H1 (cell line): ENCODE data around the gene INHBC. TPM values are rescaled to one million over a fixed set of nuclear protein-coding genes. Genes with fewer than 3 reads are reported as not detected.

Experiments
- CTCF ChIA-PET: fragments of 300-600 bp; sonication (Branson Sonifier 250); formaldehyde crosslinking; loops from one replicate; lab custom pipeline; 2021; ENCODE audit not compliant: partially characterized antibody; lab: Charles Lee
- POLR2A ChIA-PET: fragments of 300-600 bp; sonication (Branson Sonifier 250); formaldehyde crosslinking; loops from one replicate; lab custom pipeline; 2021; ENCODE audit warnings: inconsistent platforms; ENCODE audit not compliant: partially characterized antibody; lab: Charles Lee
- DNase-seq, 2 experiments: peaks; one replicate each; pipeline versions ENCODE4 v3.0.0 to v3.0.0-alpha.2; 2010 to 2022; ENCODE audit warnings: low spot score in 2 of 2, low read depth in 1 of 2, mixed read lengths in 1 of 2
- FAIRE-seq: peaks from 2 replicates; lab custom pipeline; 2011; peaks lifted over from hg19 to GRCh38; lab: Jason Lieb, UNC
- H2AFZ ChIP-seq: 2 replicates; pipeline ENCODE4 v1.8.1; 2012; ENCODE audit warnings: low read length, inconsistent platforms
- H2AK5ac ChIP-seq: 2 replicates; pipeline ENCODE4 v1.6.1; 2013; ENCODE audit warnings: low read depth, low read length
- H2BK120ac ChIP-seq: replicated peaks from 2 replicates; pipeline ENCODE3; 2013; ENCODE audit warnings: low read depth, low read length, inconsistent platforms
- H2BK12ac ChIP-seq: 2 replicates; pipeline ENCODE4 v1.6.1; 2013; ENCODE audit warnings: low read depth, low read length
- H2BK15ac ChIP-seq: 2 replicates; pipeline ENCODE4 v1.6.1; 2013; ENCODE audit warnings: low read length
- H2BK20ac ChIP-seq: 2 replicates; pipeline ENCODE4 v1.6.1; 2013; ENCODE audit warnings: low read length
- H2BK5ac ChIP-seq: 2 replicates; pipeline ENCODE4 v1.6.1; 2013; ENCODE audit warnings: low read depth, low read length
- H3K14ac ChIP-seq: 2 replicates; pipeline ENCODE4 v1.6.1; 2013; ENCODE audit warnings: inconsistent platforms; ENCODE audit not compliant: insufficient read length
- H3K18ac ChIP-seq: 2 replicates; pipeline ENCODE4 v1.6.1; 2013; ENCODE audit warnings: low read length; ENCODE audit errors: extremely low read depth
- H3K23ac ChIP-seq: 2 replicates; pipeline ENCODE4 v1.6.1; 2013; ENCODE audit warnings: inconsistent platforms; ENCODE audit not compliant: insufficient read length
- H3K23me2 ChIP-seq: 2 replicates; pipeline ENCODE4 v1.6.1; 2013; ENCODE audit warnings: low read depth, low read length
- H3K27ac ChIP-seq: 2 replicates; pipeline ENCODE4 v1.6.1; 2011; ENCODE audit warnings: low read depth, low read length, inconsistent platforms
- H3K27me3 ChIP-seq, 4 experiments: replicated peaks in 1 of 4; 1 replicate in 1 of 4; 2 replicates in 3 of 4; pipeline versions ENCODE4 v1.6.1 to v1.8.1; 2011 to 2013; ENCODE audit warnings: low read length in 3 of 4, mild to moderate bottlenecking in 3 of 4, inconsistent platforms in 2 of 4, mixed read lengths in 2 of 4, moderate library complexity in 1 of 4; ENCODE audit not compliant: control insufficient read depth in 3 of 4, insufficient read depth in 3 of 4; ENCODE audit errors: extremely low read depth in 1 of 4
- H3K36me3 ChIP-seq, 4 experiments: 2 replicates each; pipeline versions ENCODE4 v1.6.1 to v1.8.1; 2011 to 2013; ENCODE audit warnings: mild to moderate bottlenecking in 4 of 4, low read length in 3 of 4, moderate library complexity in 2 of 4, control low read depth in 1 of 4, inconsistent platforms in 1 of 4; ENCODE audit not compliant: insufficient read depth in 4 of 4, control insufficient read depth in 2 of 4
- H3K4ac ChIP-seq: replicated peaks from 2 replicates; pipeline ENCODE3; 2013; ENCODE audit warnings: low read length, low read depth, mixed read lengths, inconsistent platforms; ENCODE audit not compliant: insufficient read length
- H3K4me1 ChIP-seq, 4 experiments: replicated peaks in 1 of 4; 1 replicate in 1 of 4; 2 replicates in 3 of 4; pipeline versions ENCODE4 v1.6.1 to v1.8.1; 2011 to 2013; ENCODE audit warnings: low read length in 3 of 4, inconsistent platforms in 2 of 4, mixed read lengths in 1 of 4; ENCODE audit not compliant: insufficient read depth in 4 of 4, control insufficient read depth in 3 of 4
- H3K4me2 ChIP-seq, 2 experiments: 2 replicates each; pipeline versions ENCODE4 v1.6.1 to v1.8.1; 2011 to 2013; ENCODE audit warnings: low read depth in 2 of 2, low read length in 2 of 2, control low read depth in 1 of 2, inconsistent platforms in 1 of 2, mild to moderate bottlenecking in 1 of 2; ENCODE audit not compliant: insufficient read depth in 1 of 2
- H3K4me3 ChIP-seq, 4 experiments: fragments of 200-600, 300-600 bp in 1 of 4; sonication (generic), shearing (Covaris generic), sonication (Bioruptor Twin) in 1 of 4; 2 replicates each; pipeline versions ENCODE4 v1.5.1 to v1.8.1; 2011 to 2016; ENCODE audit warnings: low read length in 4 of 4, low read depth in 3 of 4, control low read depth in 2 of 4, inconsistent platforms in 2 of 4, mild to moderate bottlenecking in 2 of 4, mixed read lengths in 1 of 4, moderate library complexity in 1 of 4; ENCODE audit not compliant: insufficient read depth in 2 of 4; ENCODE audit errors: extremely low read depth in 1 of 4
- H3K56ac ChIP-seq: replicated peaks from 2 replicates; pipeline ENCODE3; 2013; ENCODE audit warnings: low read depth, mild to moderate bottlenecking, mixed read lengths, low read length, inconsistent platforms; ENCODE audit not compliant: insufficient read length
- H3K79me1 ChIP-seq: 2 replicates; pipeline ENCODE4 v1.6.1; 2013; ENCODE audit warnings: low read depth, low read length, control low read depth
- H3K79me2 ChIP-seq, 2 experiments: 2 replicates each; pipeline versions ENCODE4 v1.6.1 to v1.8.1; 2012 to 2013; ENCODE audit warnings: low read length in 2 of 2, mild to moderate bottlenecking in 2 of 2, inconsistent platforms in 1 of 2; ENCODE audit not compliant: insufficient read depth in 2 of 2, control insufficient read depth in 1 of 2
- H3K9ac ChIP-seq, 4 experiments: replicated peaks in 1 of 4; 1 replicate in 1 of 4; 2 replicates in 3 of 4; pipeline versions ENCODE4 v1.6.1 to v1.8.1; 2011 to 2013; ENCODE audit warnings: low read depth in 3 of 4, low read length in 3 of 4, control low read depth in 2 of 4, mild to moderate bottlenecking in 2 of 4, moderate library complexity in 2 of 4, inconsistent platforms in 1 of 4; ENCODE audit errors: extremely low read depth in 1 of 4
- H3K9me3 ChIP-seq, 2 experiments: 2 replicates each; pipeline versions ENCODE4 v1.6.1 to v1.8.1; 2012 to 2013; ENCODE audit warnings: mild to moderate bottlenecking in 2 of 2, moderate library complexity in 2 of 2, control low read depth in 1 of 2, inconsistent platforms in 1 of 2, low read depth in 1 of 2, low read length in 1 of 2, mixed read lengths in 1 of 2; ENCODE audit not compliant: insufficient read depth in 2 of 2
- H4K20me1 ChIP-seq, 2 experiments: replicated peaks in 1 of 2; 2 replicates each; pipeline versions ENCODE3 to v1.8.1; 2011 to 2013; ENCODE audit warnings: inconsistent platforms in 2 of 2, low read length in 2 of 2, mild to moderate bottlenecking in 1 of 2; ENCODE audit not compliant: insufficient read depth in 2 of 2, control insufficient read depth in 1 of 2
- H4K5ac ChIP-seq: 2 replicates; pipeline ENCODE4 v1.6.1; 2013; ENCODE audit warnings: low read length, low read depth, mixed read lengths, inconsistent platforms; ENCODE audit not compliant: insufficient read length
- H4K8ac ChIP-seq: 2 replicates; pipeline ENCODE4 v1.8.0; 2013; ENCODE audit warnings: mild to moderate bottlenecking, moderate library complexity, low read length, inconsistent platforms; ENCODE audit not compliant: insufficient read depth; ENCODE audit errors: extremely low read depth
- H4K91ac ChIP-seq: replicated peaks from 2 replicates; pipeline ENCODE3; 2013; ENCODE audit warnings: low read length, mixed read lengths, inconsistent platforms; ENCODE audit not compliant: insufficient read length
- CEBPB ChIP-seq: IDR thresholded peaks from 2 replicates; pipeline ENCODE4 v1.6.1; 2012; ENCODE audit warnings: low read depth, low read length
- GTF2F1 ChIP-seq: IDR thresholded peaks from 2 replicates; pipeline ENCODE4 v1.6.1; 2012; ENCODE audit warnings: low read depth, low read length, improper control_type of control experiment, borderline replicate concordance
- POU5F1 ChIP-seq: IDR thresholded peaks from 2 replicates; pipeline ENCODE4 v1.6.1; 2011; ENCODE audit warnings: low read depth, mild to moderate bottlenecking, low read length, moderate library complexity
- RAD21 ChIP-seq, 2 experiments: IDR thresholded peaks in 1 of 2; conservative IDR thresholded peaks in 1 of 2; 2 replicates each; pipeline ENCODE4 v1.6.1; 2011; ENCODE audit warnings: low read depth in 2 of 2, low read length in 2 of 2, improper control_type of control experiment in 1 of 2, inconsistent platforms in 1 of 2, mild to moderate bottlenecking in 1 of 2, moderate library complexity in 1 of 2
- SAP30 ChIP-seq: fragments of 300-600 bp; sonication (generic); IDR thresholded peaks from 2 replicates; pipeline ENCODE4 v1.7.1; 2012; ENCODE audit warnings: low read length, moderate library complexity, mild to moderate bottlenecking, inconsistent platforms; ENCODE audit not compliant: insufficient read depth, insufficient replicate concordance
- SIRT6 ChIP-seq: IDR thresholded peaks from one replicate; pipeline ENCODE4 v1.7.1; 2012; ENCODE audit warnings: low read length, inconsistent platforms
- SP4 ChIP-seq: IDR thresholded peaks from 2 replicates; pipeline ENCODE4 v1.6.1; 2012; ENCODE audit warnings: low read length, inconsistent platforms
- SUZ12 ChIP-seq: fragments of 200-600 bp; sonication (generic); IDR thresholded peaks from 2 replicates; pipeline ENCODE4 v1.6.1; 2012; ENCODE audit warnings: mild to moderate bottlenecking, inconsistent platforms, low read length, moderate library complexity, mixed read lengths
- WGBS, 2 experiments: shearing (Covaris generic) in 1 of 2; methylation state at CpG; one replicate each; pipeline versions ENCODE4 v1.1.6 to v1.1.7; 2013 to 2015; ENCODE audit warnings: low lambda C conversion rate in 2 of 2, mixed read lengths in 2 of 2, inconsistent platforms in 1 of 2, low coverage in 1 of 2, missing lambda C conversion rate in 1 of 2; ENCODE audit not compliant: insufficient replicate concordance in 2 of 2, insufficient coverage in 1 of 2, insufficient read length in 1 of 2; ENCODE audit errors: extremely low coverage in 1 of 2, missing lambda C conversion rate in 1 of 2; 5-methylcytosine and 5-hydroxymethylcytosine counted together
- polyA plus RNA-seq, 7 experiments: library from polyadenylated mRNA; depleted of rRNA in 3 of 7; stranded (reverse) in 5 of 7; unstranded in 2 of 7; fragments of >200 nt in 5 of 7; fragments of 200-250 nt in 2 of 7; gene quantifications; 1 replicate in 5 of 7; 2 replicates in 1 of 7; 4 replicates in 1 of 7; pipeline versions ENCODE4 v1.2.1 to v1.2.3, GENCODE V29; 2011 to 2013; ENCODE audit warnings: missing spikeins in 2 of 7, mixed read lengths in 2 of 7
- total RNA-seq: library from RNA; stranded (reverse); fragmentation: NEBNext Ultra II Directional; extraction: Animal tissue kit (Norgen Biotek cat#: 25700); gene quantifications from 2 replicates; pipeline ENCODE4 v1.2.1, GENCODE V29; 2021
- TF ChIP-seq, protein P1 (sequence below): IDR thresholded peaks from 2 replicates; pipeline ENCODE4 v1.6.1; 2012; ENCODE audit warnings: low read length, inconsistent platforms

Gene INHBC
- total and polyA plus RNA-seq, 2 of the 8 experiments (the other 6 are each of a cell fraction or from before 2014, with no cell fraction given): 0.15 TPM; not detected in 1

DNA sequence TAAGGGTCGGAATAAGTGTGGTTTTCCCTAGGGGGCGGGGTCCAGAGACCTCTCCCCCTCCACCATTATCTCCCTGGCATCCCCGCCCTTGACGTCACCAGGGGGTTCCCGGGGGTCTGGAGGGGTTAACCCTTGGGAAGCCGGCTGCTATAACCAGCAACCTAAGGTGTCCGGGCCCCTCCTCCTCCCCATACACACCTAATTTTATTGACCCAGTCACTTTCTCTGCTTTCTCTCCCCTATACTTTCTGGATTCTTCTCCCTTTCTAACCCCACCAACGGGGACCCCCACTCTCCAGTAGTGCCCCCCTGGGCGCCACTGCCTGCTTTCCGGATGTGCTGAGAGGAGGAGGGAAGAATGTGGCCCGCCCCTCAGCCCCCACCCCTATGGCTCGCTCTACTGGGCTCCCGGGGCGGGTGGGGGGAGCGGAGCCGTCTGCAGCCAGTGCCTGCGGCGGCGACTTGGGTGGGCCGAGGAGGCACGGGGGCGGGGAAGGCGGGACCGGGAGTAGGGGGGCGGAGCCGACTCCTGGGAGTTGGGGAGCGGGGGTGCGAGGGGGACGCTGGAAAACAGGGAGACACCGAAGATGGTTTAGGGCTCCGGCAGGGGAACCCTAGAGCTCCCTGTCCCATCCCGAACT lies 26.8 kb downstream of the INHBC start:
- no peak overlapping the region for H2AFZ ChIP-seq
- H2BK5ac ChIP-seq: peak overlapping the region; percentile 98
- POLR2A ChIA-PET: interaction anchor here (1.0 to 6.4 kb wide), 9 partner anchors 9 to 238 kb away, joined by 3 to 51 read pairs (median 4); partner anchors contain the start of gene SHMT2
- H4K20me1 ChIP-seq: no peaks in the 10 kb centered on the region
- no peak for FAIRE-seq
- H4K5ac ChIP-seq: peak overlapping the region; percentile 40
- peak overlapping the region; percentile 72 to 91 (median 86) for H3K4me3 ChIP-seq
- H2BK120ac ChIP-seq: no peak overlapping the region
- H3K23me2 ChIP-seq: peaks cover 4% of the 10 kb centered on the region; the same call in 1 of the 2 replicates
- H2BK12ac ChIP-seq: peak overlapping the region; percentile 90; the same call in 1 of the 2 replicates
- H4K8ac ChIP-seq: no peak overlapping the region
- peaks cover 0 to 4% (median 1%) of the 10 kb centered on the region in 4 experiments; a peak in 4 of 8 replicates for H3K36me3 ChIP-seq
- H3K27me3 ChIP-seq: no peaks in the 10 kb centered on the region
- H2BK15ac ChIP-seq: no peak overlapping the region
- H3K4me1 ChIP-seq: peaks cover 0 to 12% (median 6%) of the 10 kb centered on the region in 4 experiments; a peak in 6 of 7 replicates
- H3K79me1 ChIP-seq: no peaks in the 10 kb centered on the region
- H3K27ac ChIP-seq: peak overlapping the region; percentile 87
- H2BK20ac ChIP-seq: 0 out of 2 replicates have a peak overlapping the region, but pooled peaks have one; percentile 43
- H2AK5ac ChIP-seq: no peak overlapping the region
- peak in 1 of 2 experiments; percentile 92 for DNase-seq
- H3K18ac ChIP-seq: peak overlapping the region; percentile 98
- no peak overlapping the region for H3K14ac ChIP-seq
- H3K9ac ChIP-seq: peak overlapping the region in 3 of 4 experiments; percentile 72 to 83 (median 74); a peak in 6 of 7 replicates
- peak overlapping the region; percentile 84 to 95 for H3K4me2 ChIP-seq
- peak overlapping the region; percentile 28 for H3K4ac ChIP-seq
- no peaks in the 10 kb centered on the region for H3K9me3 ChIP-seq
- no peak overlapping the region for H4K91ac ChIP-seq
- CTCF ChIA-PET: interaction anchor here (0.5 to 18.5 kb wide), 13 partner anchors 9 to 531 kb away, joined by 3 to 478 read pairs (median 4); partner anchors contain the start of genes ARHGAP9, MARS1 and STAC3
- no peak overlapping the region for H3K23ac ChIP-seq
- peaks cover 0 to 16% of the 10 kb centered on the region in 2 experiments; a peak in 1 of 4 replicates for H3K79me2 ChIP-seq
- peak overlapping the region; percentile 37 for H3K56ac ChIP-seq
- WGBS, 2 experiments: 0% methylated on average over 10 of the region's 32 CpGs; no CpG with 5 or more reads in 1 of the 2 experiments
- no peak for TF ChIP-seq CEBPB
- no peak for TF ChIP-seq SUZ12
- peak; percentile 32 for TF ChIP-seq SAP30
- TF ChIP-seq, protein P1, sequence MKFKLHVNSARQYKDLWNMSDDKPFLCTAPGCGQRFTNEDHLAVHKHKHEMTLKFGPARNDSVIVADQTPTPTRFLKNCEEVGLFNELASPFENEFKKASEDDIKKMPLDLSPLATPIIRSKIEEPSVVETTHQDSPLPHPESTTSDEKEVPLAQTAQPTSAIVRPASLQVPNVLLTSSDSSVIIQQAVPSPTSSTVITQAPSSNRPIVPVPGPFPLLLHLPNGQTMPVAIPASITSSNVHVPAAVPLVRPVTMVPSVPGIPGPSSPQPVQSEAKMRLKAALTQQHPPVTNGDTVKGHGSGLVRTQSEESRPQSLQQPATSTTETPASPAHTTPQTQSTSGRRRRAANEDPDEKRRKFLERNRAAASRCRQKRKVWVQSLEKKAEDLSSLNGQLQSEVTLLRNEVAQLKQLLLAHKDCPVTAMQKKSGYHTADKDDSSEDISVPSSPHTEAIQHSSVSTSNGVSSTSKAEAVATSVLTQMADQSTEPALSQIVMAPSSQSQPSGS: peak; percentile 88; the same call in 1 of the 2 replicates
- TF ChIP-seq RAD21 (IDR thresholded peaks at IDR 0.05 in 1 of 2, conservative IDR thresholded peaks at IDR 0.05 in 1 of 2; ENCODE audit: low read depth in 2 of 2, low read length in 2 of 2): no peak
- TF ChIP-seq SP4: peak; percentile 8; the same call in 1 of the 2 replicates
- TF ChIP-seq SIRT6: no peak
- TF ChIP-seq GTF2F1: no peak
- no peak for TF ChIP-seq POU5F1
